ENCODE results near the gene LAMTOR4.
"Not testable (repeated sequence)": the region's sequence is repeated elsewhere in the genome, so short reads cannot be mapped to it uniquely, and the experiment has no call there.

LAMTOR4 gene

DNA sequence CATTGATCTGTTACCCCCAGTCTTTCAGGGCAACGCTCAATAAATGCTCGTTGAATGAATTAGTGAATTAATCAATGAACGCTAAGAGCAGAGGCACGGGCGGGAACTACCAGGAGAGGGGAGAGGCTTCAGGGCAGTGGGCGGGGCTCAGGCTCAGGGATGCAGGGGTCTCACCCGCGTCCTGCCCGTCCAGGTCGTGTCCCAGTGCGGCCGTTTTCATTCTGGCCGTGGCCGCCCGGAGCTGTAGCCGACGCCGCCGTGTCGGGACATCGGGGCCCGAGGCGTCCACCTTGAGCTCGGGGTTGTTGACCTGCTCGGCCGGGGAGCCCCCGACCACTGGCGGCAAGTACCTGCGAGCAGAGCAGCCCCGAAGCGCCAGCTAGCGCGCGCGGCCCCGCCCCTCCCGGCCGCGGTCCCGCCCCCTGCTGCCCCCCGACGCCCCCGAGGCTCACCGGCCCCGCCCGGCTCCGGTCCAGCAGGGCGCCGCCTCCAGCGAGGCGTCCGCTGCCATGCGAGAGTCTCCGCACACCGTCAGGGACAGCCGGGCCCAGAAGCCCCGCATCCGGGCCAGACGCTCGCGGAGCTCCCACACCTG, 22.5 kb downstream of the LAMTOR4 start:
- peak in 1 of 4 experiments; percentile 40 for DNase-seq

- DNase-seq: no peak
Measured at GRCh38 chr7:100171840-100172239, 23.1 kb downstream of the LAMTOR4 start.

GRCh38 chr7:100173806-100174495, 25.2 kb downstream of the LAMTOR4 start:
- no peak for DNase-seq

- DNase-seq: no peak
Measured at GRCh38 chr7:100174582-100174981, 25.9 kb downstream of the LAMTOR4 start.

DNA sequence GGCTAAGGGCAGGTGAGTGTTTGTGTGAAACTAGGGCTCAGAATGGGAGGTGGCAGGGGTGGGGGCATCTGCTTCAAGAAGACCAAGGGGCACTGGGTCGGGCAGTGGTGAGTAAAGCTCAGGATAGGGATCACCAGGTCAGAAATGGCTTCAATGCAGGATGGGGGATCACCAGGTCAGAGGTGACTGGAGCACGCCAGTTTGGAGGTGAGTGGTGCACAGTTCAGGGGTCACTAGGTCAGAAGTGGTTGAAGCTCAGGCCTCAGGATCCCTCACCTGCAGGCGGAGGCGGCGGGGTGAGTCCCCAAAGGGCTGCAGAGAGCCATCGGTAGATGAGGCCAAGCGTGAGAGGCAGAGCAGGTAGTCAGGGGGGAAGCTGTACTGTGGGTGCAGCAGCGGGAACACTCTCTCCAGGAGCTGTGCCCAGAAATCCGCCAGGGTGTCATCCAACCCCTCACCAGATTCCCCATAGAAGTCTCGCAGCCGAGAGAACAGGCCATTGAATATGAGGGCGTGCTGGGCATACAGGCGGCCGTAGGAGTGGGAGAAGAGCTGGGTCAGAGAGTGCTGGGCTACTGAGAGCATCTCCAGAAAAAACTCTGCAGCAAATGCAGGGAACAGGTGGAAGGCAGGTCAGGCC, 26.7 kb downstream of the LAMTOR4 start:
- DNase-seq: no peak

- no peak for DNase-seq
Measured at GRCh38 chr7:100176096-100177044, 27.7 kb downstream of the LAMTOR4 start.

DNA sequence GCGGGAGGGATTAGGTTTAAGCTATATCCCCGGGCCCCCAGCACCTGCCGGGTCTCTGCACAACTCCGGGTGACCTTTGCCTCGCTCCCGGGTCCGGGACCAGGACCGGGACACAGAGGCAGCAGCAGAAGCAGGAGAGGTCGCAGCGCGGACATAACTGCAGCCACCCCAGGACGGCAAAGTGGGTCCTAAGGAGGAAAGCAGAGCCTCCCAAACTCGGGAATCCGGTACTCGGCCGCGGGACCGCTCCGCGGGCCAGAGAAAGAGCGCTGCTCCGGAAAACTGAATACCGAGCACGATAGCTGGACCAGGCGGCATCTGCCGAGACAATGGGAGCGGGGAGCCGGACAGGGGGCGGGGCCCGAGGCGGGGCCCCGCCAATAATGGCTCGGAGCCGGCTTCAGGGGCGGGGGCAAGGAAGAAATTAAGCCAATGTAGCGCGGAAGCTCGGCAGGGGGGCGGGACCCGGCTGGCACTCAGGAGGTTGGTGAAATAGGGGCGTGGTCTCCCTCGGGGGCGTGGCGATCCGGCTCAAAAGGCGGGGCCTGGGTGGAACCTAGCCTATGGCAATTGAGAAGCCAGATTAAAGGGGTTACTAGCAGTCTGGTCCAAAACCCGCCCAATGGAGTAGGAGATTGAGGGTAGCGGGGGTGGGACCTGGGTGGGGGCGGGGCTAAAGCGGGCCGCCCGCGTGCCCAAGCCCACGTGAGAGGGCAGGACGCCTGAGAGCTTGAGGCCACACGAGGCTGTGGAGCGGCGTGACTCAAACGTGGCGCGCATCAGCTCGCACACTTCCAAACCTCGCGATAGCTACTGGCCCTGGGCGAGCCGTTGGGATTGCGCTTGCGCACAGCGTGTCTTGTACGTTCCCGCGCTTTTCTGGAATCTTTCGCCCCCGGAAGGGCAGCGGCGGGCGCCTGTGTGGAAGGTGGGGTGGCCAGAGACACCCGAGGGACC, 28.6 kb downstream of the LAMTOR4 start, which contains the start of the genes GPC2 and STAG3:
Gene GPC2, minus strand, starts transcription at position 337 of the 957 bp plus-strand sequence. Its CDS starts 182 bp downstream, at position 155.
Gene STAG3, plus strand, starts transcription at position 874 of the 957 bp plus-strand sequence. CDS start 2,639 bp downstream, outside the sequence.
- DNase-seq: peak; percentile 97 to 99 (median 98)

- DNase-seq: not testable (repeated sequence)
Measured at GRCh38 chr7:100180084-100180483, 31.4 kb downstream of the LAMTOR4 start.

- DNase-seq: not testable (repeated sequence)
Measured at GRCh38 chr7:100182616-100183015, 33.9 kb downstream of the LAMTOR4 start.

GRCh38 chr7:100183090-100183489, 34.4 kb downstream of the LAMTOR4 start:
- not testable (repeated sequence) for DNase-seq

GRCh38 chr7:100185726-100186125, 37.0 kb downstream of the LAMTOR4 start:
- no peak for DNase-seq

DNA sequence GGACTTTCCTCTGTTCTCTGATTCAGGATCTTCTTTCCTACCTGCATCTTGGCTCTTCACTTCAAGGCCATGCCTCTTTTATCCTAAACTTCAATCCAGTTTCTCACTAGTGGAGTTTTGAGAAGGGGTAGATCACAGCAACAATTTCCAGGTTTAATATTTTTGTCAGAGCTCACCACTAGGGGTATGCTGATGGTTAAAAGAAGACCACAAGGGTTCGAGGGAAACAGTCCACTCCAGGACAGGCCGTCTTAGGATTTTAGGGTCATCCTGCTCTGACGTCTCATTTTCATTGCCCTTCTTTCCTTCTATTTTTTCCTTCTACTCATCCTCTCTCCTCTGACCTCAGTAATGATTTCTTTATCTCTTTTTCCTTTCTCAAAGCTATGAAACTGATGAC, 40.3 kb downstream of the LAMTOR4 start:
- no peak for DNase-seq

DNA sequence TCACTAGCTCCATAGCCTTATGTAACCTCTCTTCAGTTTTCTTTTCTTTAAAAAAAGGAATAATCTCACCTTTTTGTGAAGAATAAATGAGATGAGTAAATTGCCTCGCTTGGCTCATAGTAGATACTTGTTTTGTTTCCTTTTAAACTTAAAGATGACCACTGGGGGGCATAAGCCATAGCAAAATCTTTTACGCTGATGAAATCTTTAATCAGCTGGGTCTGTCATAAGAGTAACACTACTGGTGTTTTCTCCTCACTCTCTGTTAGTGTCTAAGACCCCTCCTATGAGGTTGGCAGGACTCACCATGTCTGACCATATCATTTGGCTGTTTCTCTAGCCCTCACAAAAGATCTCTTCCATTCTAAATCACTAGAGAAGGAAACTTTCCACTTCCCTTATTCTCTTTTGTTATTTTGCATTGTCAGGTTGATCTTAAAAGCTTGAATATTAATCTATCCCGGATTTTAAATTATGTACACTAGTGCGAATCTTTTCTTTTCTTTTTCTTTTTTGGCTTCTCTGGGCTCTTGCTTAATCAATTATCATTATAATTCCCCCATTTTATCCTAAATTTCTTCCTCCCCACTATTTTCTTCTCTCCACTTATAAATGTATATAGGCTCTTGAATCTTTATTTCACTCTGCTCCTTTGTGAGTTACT, 41.5 kb downstream of the LAMTOR4 start:
- peak; percentile 25 to 63 (median 42) for DNase-seq

DNA sequence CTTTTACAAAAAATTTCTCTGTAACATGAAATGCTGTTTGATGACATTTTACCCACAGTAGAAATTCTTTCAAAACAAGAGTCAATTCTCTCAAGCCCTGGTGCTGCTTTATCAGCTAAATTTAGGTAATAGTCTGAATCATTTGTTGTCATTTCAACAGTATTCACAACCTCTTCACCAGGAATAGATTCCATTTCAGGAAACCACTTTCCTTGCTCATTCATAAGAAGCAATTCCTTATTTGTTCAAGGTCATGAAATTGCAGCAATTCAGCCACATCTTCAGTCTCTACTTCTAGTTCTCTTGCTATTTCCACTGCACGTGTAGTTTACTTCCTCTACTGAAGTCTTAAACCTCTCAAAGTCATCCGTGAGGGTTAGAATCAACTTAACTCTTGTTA, 43.1 kb downstream of the LAMTOR4 start:
- DNase-seq: peak; percentile 22 to 82 (median 58)

GRCh38 chr7:100192281-100192862, 43.7 kb downstream of the LAMTOR4 start:
- not testable (repeated sequence) for DNase-seq

GRCh38 chr7:100192969-100193368, 44.3 kb downstream of the LAMTOR4 start:
- no peak for DNase-seq

- DNase-seq: no peak
Measured at GRCh38 chr7:100195222-100195621, 46.5 kb downstream of the LAMTOR4 start.

DNA sequence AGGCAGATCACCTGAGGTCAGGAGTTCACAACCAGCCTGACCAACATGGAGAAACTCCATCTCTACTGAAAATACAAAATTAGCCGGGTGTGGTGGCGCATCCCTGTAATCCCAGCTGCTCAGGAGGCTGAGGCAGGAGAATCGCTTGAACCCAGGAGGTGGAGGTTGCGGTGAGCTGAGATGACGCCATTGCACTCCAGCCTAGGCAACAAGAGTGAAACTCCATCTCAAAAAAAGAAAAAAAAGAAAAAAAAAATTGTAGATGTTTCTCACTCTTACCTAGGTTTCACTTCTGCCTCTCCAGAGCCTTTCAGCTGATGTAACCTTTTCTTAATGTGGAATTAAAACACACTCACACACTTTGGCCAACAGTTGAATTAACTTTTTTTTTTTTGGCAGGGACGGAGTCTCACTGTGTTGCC, 47.2 kb downstream of the LAMTOR4 start:
- DNase-seq: not testable (repeated sequence)

- no peak for DNase-seq
Measured at GRCh38 chr7:100198266-100198665, 49.5 kb downstream of the LAMTOR4 start.

DNA sequence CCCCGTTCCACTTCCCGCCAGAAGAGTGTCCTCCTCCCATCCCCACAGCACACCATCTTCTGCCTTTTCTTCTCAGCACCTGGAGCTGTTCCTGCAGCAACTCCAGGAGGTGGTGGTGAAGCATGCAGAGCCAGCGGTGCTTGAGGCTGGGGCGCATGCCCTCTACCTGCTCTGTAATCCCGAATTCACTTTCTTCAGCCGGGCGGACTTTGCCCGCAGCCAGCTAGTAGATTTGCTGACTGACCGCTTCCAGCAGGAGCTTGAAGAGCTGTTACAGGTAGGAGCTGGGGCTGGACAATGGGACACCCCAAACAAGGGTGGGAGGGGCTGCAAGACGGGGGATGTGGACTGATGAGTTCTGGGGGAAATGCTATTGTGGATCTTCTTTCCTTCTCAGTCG, 52.0 kb downstream of the LAMTOR4 start:
- no peak for DNase-seq

All from suppressor macrophage (primary cell).